ENCODE results near the gene CAGE1.

CAGE1 gene

GRCh38 chr6:7301702-7302101, 87.8 kb downstream of the CAGE1 start:
- DNase-seq: no peak

DNA sequence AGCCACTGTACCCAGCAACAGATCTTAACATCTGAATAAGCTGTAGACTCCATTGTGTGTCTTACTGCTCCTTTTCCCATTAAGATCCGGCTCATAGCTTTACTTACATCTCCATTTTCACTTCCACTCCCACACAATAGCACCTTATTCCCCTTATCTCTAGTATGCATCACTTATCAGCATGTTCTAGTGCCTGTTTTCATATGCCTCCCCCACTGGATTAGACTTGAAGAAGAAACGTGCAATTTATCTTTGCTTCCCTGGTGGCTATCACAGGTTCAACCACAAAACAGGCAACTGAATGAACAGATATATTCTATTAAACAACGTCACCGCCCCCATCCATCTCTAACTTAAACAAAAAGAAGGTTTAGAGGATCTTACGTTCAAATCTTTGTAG, 88.6 kb downstream of the CAGE1 start:
- DNase-seq: no peak

DNA sequence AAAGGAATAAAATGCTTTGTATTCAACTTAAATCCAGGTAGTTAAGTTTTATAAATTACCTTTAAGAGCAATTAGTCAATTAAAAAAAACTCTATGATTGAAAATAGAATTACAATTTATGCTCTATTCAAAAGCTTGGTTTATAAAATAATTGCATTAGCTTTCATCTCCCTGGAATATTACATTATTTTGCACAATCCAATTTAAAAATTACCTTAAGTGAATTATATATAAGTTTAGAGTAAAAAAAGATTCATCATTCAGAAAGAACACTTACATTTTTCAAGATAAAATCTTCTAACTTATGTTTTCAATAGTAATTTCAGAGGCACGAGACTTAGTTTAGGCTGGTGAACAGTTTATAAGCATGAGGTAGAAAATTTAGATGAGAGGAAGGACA, 91.4 kb downstream of the CAGE1 start:
- no peak for DNase-seq

GRCh38 chr6:7296602-7297001, 92.9 kb downstream of the CAGE1 start:
- DNase-seq: no peak

DNA sequence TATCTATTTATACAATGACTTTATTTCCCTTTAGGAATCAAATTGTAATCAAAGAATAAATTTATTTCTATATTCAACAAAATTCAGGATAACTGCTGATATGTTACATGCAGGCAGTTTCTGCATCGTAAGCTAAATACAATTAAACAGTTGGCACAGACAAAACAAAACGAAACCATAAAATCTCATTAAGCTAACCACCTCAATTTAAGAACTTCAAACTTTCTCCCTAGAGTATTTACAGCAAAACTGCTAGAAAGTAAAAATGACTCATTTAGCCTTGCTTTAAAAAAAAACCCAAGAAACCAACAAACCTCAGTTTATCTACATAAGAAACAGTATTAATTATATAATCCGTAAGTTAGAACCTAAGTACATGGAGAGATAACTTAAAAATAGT, 93.6 kb downstream of the CAGE1 start:
- DNase-seq: no peak

- no peak for DNase-seq
Observed at GRCh38 chr6:7292596-7293255, 96.8 kb downstream of the CAGE1 start.

DNA sequence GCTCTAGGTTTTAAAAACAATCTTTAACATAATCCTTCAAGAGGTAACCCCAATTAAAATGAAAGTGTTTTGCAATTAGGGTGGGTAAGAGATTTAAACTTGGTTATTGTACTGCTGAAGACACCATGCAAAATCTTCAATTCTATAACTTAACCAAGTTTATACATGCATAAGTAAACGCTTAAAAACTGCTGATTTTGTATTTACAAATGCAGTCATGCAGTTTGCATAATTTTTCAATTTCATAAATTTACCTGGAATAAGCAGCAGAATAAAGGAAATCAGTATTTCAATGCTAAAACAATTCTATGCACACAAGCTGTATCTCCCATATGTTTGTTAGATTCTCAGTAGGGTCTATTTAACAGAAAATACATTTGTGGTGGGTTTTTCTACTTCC, 99.5 kb downstream of the CAGE1 start:
- DNase-seq: no peak

GRCh38 chr6:7285416-7285815, 104.1 kb downstream of the CAGE1 start:
- DNase-seq: no peak

DNA sequence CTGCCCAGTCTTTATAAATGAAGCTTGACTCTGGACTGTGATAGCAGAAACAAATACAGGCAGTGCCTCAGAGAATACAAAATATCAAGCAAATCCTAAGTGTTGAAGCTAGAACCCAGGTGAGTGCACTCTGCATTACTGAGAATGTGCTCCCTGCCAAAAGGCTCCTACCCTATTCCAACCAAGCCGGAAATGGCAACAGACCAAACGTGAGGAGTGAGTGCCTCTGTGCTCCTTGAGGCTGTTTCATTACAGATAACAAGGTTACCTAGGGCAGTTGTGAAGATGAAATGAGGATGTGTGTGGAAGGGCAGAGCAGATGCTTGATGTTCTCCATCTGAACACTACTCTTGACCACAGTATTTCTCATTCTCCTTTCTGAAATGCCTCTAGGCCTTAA, 105.9 kb downstream of the CAGE1 start:
- DNase-seq: no peak

- DNase-seq: no peak
Observed at GRCh38 chr6:7282097-7282906, 107.2 kb downstream of the CAGE1 start.
